ENCODE measurements around the gene PDLIM5. TPM values are rescaled to one million over a fixed set of nuclear protein-coding genes. Genes with fewer than 3 reads are reported as not detected.
A peak's percentile ranks its signal among the peaks of the same experiment; 100 is the strongest.

PDLIM5 gene
- total and polyA plus RNA-seq, 11 donors = 262 to 1,378 (median 1,035) TPM

- Histone ChIP-seq H3K4me3 (peak overlapping the region in 1 of 12 donors; percentile 11), H3K27ac (peak overlapping the region; percentile 29 to 76 (median 48)), H3K27me3 (no peaks in the 10 kb centered on the region), H3K4me1 (peaks cover 6 to 79% (median 59%) of the 10 kb centered on the region in 12 donors), H3K9me3 (no peaks in the 10 kb centered on the region), H3K36me3 (no peaks in the 10 kb centered on the region)
- intact Hi-C loops (cut with DNase I) = loop anchor here in 1 of 10 donors (10.0 kb wide), 1 partner anchor 107 kb away; the partner anchor contains the start of gene PDLIM5
- ATAC-seq (peak; percentile 51 to 56 (median 53)), DNase-seq (no peak)
- WGBS, 4 donors = 10 to 23% (median 14%) methylated on average over 5 of the region's 5 CpGs
- TF ChIP-seq POLR2A (IDR thresholded peaks at IDR 0.05) = no peak
Measured at GRCh38 chr4:94561249-94562024, 109.7 kb downstream of the PDLIM5 start.

GRCh38 chr4:94562285-94562684 lies 110.5 kb downstream of the PDLIM5 start:
- Histone ChIP-seq H3K27ac (peak overlapping the region in 11 of 12 donors; percentile 29 to 76 (median 50)), H3K36me3 (no peaks in the 10 kb centered on the region), H3K27me3 (no peaks in the 10 kb centered on the region), H3K4me3 (no peak overlapping the region), H3K4me1 (peaks cover 6 to 83% (median 63%) of the 10 kb centered on the region in 12 donors), H3K9me3 (no peaks in the 10 kb centered on the region)
- ATAC-seq = no peak
- 53 to 62% (median 57%) methylated on average over 1 of the region's 1 CpG for WGBS, 4 donors
- no peak for DNase-seq
- TF ChIP-seq POLR2A (IDR thresholded peaks at IDR 0.05) = no peak
- no peak for TF ChIP-seq CTCF (IDR thresholded peaks at IDR 0.05)
- intact Hi-C loops (cut with DNase I) = loop anchor here in 1 of 10 donors (10.0 kb wide), 1 partner anchor 107 kb away; the partner anchor contains the start of gene PDLIM5

GRCh38 chr4:94564252-94564651 lies 112.5 kb downstream of the PDLIM5 start:
- ATAC-seq (peak; percentile 5 to 30 (median 14)), DNase-seq (no peak)
- peaks cover 12 to 91% (median 68%) of the 10 kb centered on the region in 12 donors for H3K4me1 ChIP-seq
- no peaks in the 10 kb centered on the region for H3K9me3 ChIP-seq
- intact Hi-C loops (cut with DNase I) = loop anchor here in 1 of 10 donors (10.0 kb wide), 1 partner anchor 109 kb away; the partner anchor contains the start of gene PDLIM5
- H3K27me3 ChIP-seq = no peaks in the 10 kb centered on the region
- H3K36me3 ChIP-seq = no peaks in the 10 kb centered on the region
- peak overlapping the region in 7 of 12 donors; percentile 11 to 76 (median 44) for H3K27ac ChIP-seq
- TF ChIP-seq POLR2A (IDR thresholded peaks at IDR 0.05) (no peak), CTCF (IDR thresholded peaks at IDR 0.05) (no peak)
- 66 to 80% (median 74%) methylated on average over 2 of the region's 2 CpGs for WGBS, 4 donors
- no peak overlapping the region for H3K4me3 ChIP-seq

- intact Hi-C loops (cut with DNase I) = loop anchor here in 1 of 10 donors (10.0 kb wide), 1 partner anchor 112 kb away; the partner anchor contains the start of gene PDLIM5
- WGBS, 4 donors = 59 to 73% (median 62%) methylated on average over 4 of the region's 4 CpGs
- Histone ChIP-seq H3K27me3 (no peaks in the 10 kb centered on the region), H3K4me3 (no peak overlapping the region), H3K4me1 (peaks cover 7 to 87% (median 56%) of the 10 kb centered on the region in 12 donors), H3K9me3 (no peaks in the 10 kb centered on the region), H3K27ac (peak overlapping the region in 1 of 12 donors; percentile 10), H3K36me3 (no peaks in the 10 kb centered on the region)
- DNase-seq = no peak
- TF ChIP-seq POLR2A (IDR thresholded peaks at IDR 0.05) = no peak
- no peak for TF ChIP-seq CTCF (IDR thresholded peaks at IDR 0.05)
- ATAC-seq = no peak
Measured at GRCh38 chr4:94566420-94566819, 114.7 kb downstream of the PDLIM5 start.
